SH-SY5Y (cell line): ENCODE measurements around the gene DNAJC7.

Experiments used
- GATA2 ChIP-seq: IDR thresholded peaks from 2 replicates; pipeline ENCODE4 v1.6.1; 2011; ENCODE audit warnings: mild to moderate bottlenecking, low read depth, low read length
- GATA3 ChIP-seq: IDR thresholded peaks from 2 replicates; pipeline ENCODE4 v1.6.1; 2011; ENCODE audit warnings: low read depth, mild to moderate bottlenecking, low read length, moderate library complexity

DNA sequence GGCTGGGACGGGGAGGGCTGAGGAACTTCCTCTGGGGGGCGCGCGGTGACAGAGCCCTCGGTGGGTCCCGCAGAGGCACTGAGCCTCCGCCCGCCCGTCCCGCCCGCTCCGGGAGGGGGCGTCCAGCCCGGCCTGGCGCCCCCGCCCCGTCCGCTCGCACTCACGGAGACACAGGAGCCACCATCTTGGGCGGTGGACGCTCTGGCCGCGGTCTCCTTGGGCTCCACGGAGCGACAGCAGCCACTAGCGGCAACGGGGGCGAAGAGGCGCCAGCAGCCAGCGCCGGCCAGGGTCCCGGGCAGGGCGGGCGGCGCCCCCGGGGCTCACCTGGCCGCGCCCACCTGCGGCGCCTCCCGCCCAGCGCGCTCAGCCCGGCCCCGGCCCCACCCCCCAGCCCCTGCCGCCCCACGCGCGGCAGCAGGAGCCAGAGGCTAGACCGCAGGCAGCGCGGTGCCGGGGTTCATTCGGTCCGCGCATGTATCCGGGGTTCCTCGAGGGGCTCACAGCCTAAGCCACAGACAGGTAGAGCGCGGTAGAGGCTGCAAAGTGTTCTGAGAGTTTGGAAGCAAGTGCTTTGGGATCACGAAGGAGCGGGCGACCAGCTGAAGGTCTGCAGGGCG lies 33.3 kb upstream of the DNAJC7 start, which contains the start of gene C17orf113:
- TF ChIP-seq GATA2 (no peak), GATA3 (no peak)
